Thyroid gland (tissue), 4 donors: ENCODE data around the gene TUBA1C. TPM values are rescaled to one million over a fixed set of nuclear protein-coding genes. Genes with fewer than 3 reads are reported as not detected.
A peak's percentile ranks its signal among the peaks of the same experiment; 100 is the strongest.
"Not testable (repeated sequence)": the region's sequence is repeated elsewhere in the genome, so short reads cannot be mapped to it uniquely, and the experiment has no call there.

ENCODE experiments used
- DNase-seq, 2 donors: peaks; one replicate each; pipeline ENCODE4 v3.0.0-alpha.2; 2019
- H3K27ac ChIP-seq, 3 donors: fragments of 200-600 bp; sonication (generic); 1 replicate in 2 of 3; 2 replicates in 1 of 3; pipeline ENCODE4 v1.5.1; 2016 to 2019; ENCODE audit warnings: mild to moderate bottlenecking in 1 of 3, moderate library complexity in 1 of 3
- H3K27me3 ChIP-seq: fragments of 200-600 bp; sonication (generic); one replicate; pipeline ENCODE4 v1.5.1; 2019
- H3K36me3 ChIP-seq, 2 donors: fragments of 200-600 bp; sonication (generic); one replicate each; pipeline ENCODE4 v1.5.1; 2016 to 2019
- H3K4me1 ChIP-seq, 2 donors: fragments of 200-600 bp; sonication (generic); one replicate each; pipeline ENCODE4 v1.5.1; 2017 to 2019
- H3K4me3 ChIP-seq, 3 donors: fragments of 200-600 bp; sonication (generic); replicated peaks in 1 of 3; 1 replicate in 2 of 3; 2 replicates in 1 of 3; pipeline ENCODE4 v1.5.1; 2016; ENCODE audit warnings: mild to moderate bottlenecking in 1 of 3
- H3K9me3 ChIP-seq: fragments of 200-600 bp; sonication (generic); one replicate; pipeline ENCODE4 v1.5.1; 2017
- CTCF ChIP-seq, 6 experiments: fragments of 200-600 bp in 3 of 6; fragments of 450-650 bp in 3 of 6; sonication (generic) in 3 of 6; IDR thresholded peaks; one replicate each; pipeline ENCODE4 v1.5.1; 2016 to 2019; ENCODE audit warnings: antibody characterized with exemption in 6 of 6, mild to moderate bottlenecking in 2 of 6, inconsistent platforms in 1 of 6, moderate library complexity in 1 of 6
- POLR2A ChIP-seq, 2 donors: fragments of 450-650 bp; IDR thresholded peaks; one replicate each; pipeline ENCODE4 v1.6.1; 2017; ENCODE audit warnings: antibody characterized with exemption in 2 of 2, mild to moderate bottlenecking in 2 of 2, moderate library complexity in 1 of 2
- WGBS, 2 donors: methylation state at CpG; one replicate each; pipeline ENCODE4 v1.1.5; 2017; 5-methylcytosine and 5-hydroxymethylcytosine counted together
- intact Hi-C: fragments of 100-400 bp; cut with DNase I; formaldehyde crosslinking; loops from one replicate; pipeline ENCODE4 v1.15.1; 2023
- total RNA-seq, 4 donors: library from RNA; depleted of rRNA; stranded (reverse); fragments of >200 nt; gene quantifications; one replicate each; pipeline ENCODE4 v1.2.3, GENCODE V29; 2016

Gene TUBA1C
- total RNA-seq, 4 donors from 2014 or later = 80.6 to 385 (median 212) TPM

DNA sequence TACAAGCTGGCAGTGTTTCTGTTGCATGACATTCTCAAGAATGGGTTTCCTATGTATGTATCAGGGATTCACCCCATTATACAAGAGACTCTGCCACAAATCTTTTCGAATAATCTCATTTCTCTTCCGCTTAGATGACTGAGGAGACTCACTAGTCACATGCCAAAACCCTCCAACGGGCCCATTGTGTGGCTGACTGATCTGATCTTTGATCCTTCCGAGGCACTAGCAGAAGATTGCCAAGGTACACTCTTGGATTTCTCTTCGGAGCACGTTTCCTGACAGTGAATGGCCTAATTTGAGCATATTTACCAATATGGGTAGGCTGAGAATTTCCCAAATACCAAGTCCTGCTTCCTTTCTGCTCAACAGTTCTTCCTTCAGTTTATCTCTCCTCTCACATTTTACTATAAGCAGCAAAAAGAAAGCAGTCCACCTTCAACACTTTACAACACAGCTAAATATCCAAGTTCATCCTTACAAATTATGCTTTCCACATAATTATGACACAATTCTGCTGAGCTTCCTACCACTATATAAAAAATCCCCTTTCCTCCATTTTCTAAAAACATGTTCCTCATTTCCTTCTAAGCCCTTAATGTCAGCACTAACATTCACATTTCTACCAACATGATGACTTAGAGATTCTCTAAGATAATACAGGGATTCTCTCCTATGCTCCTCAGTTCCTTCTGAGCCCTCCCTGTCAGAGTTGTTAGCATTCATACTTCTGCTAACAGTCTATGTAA lies 41.1 kb downstream of the TUBA1C start:
- Histone ChIP-seq H3K36me3 (no peaks in the 10 kb centered on the region), H3K9me3 (no peaks in the 10 kb centered on the region), H3K4me1 (no peaks in the 10 kb centered on the region), H3K27ac (no peak overlapping the region), H3K27me3 (no peaks in the 10 kb centered on the region), H3K4me3 (no peak overlapping the region)
- WGBS, 2 donors = 78 to 80% methylated on average over 6 of the region's 6 CpGs
- intact Hi-C loops = no loop called here
- no peak for TF ChIP-seq CTCF (IDR thresholded peaks at IDR 0.05)
- no peak for TF ChIP-seq POLR2A (IDR thresholded peaks at IDR 0.05)
- no peak for DNase-seq

DNA sequence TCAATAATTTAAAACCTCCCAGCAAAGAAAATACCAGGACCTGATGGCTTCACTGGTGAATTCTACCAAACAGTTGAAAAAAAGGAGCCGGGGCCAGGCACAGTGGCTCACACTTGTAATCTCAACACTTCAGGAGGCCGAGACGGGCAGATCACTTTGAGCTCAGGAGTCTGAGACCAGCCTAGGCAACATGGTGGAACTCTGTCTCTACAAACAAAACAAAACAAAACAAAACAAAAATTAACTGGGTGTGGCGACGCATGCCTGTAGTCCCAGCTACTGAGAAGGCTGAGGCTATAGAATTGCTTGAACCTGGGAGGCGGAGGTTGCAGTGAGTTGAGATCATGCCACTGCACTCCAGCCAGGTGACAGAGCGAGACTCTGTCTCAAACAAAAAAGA lies 44.5 kb downstream of the TUBA1C start:
- no peak overlapping the region for H3K27ac ChIP-seq
- TF ChIP-seq POLR2A (IDR thresholded peaks at IDR 0.05) = no peak
- no peak overlapping the region for H3K4me3 ChIP-seq
- no peaks in the 10 kb centered on the region for H3K36me3 ChIP-seq
- intact Hi-C loops = no loop called here
- 65% methylated on average over 7 of the region's 7 CpGs for WGBS, 2 donors
- DNase-seq = peak in 1 of 2 donors; percentile 20
- no peaks in the 10 kb centered on the region for H3K4me1 ChIP-seq
- no peaks in the 10 kb centered on the region for H3K9me3 ChIP-seq
- no peaks in the 10 kb centered on the region for H3K27me3 ChIP-seq

DNA sequence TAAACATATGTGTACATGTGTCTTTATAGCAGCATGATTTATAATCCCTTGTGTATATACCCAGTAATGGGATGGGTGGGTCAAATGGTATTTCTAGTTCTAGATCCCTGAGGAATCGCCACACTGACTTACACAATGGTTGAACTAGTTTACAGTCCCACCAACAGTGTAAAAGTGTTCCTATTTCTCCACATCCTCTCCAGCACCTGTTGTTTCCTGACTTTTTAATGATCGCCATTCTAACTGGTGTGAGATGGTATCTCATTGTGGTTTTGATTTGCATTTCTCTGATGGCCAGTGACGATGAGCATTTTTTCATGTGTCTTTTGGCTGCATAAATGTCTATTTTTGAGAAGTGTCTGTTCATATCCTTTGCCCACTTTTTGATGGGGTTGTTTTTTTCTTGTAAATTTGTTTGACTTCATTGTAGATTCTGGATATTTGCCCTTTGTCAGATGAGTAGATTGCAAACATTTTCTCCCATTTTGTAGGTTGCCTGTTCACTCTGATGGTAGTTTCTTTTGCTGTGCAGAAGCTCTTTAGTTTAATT lies 45.6 kb downstream of the TUBA1C start:
- H3K4me3 ChIP-seq, H3K9me3 ChIP-seq, H3K36me3 ChIP-seq, H3K27me3 ChIP-seq, intact Hi-C loops, DNase-seq, H3K27ac ChIP-seq, H3K4me1 ChIP-seq: not testable (repeated sequence)
- 71 to 77% methylated on average over 2 to 3 of the region's 3 CpGs for WGBS, 2 donors

DNA sequence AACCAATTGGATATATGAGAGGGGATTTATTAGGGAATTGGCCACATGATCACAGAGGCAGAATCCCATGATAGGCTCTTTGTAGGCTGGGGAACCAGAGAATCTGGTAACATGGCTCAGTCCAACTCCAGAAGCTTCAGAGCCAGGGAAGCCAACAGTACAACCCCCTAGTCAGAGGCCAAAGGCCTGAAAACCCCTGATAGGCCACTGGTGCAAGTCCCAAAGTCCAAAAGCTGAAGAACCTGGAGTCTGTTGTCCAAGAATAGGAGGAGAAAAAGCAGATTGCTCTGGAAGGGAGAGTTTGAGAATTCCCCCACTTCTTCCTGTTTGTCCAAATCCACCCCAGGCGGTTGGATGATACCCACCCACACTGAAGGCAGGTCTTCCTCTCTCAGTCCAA lies 49.9 kb downstream of the TUBA1C start:
- Histone ChIP-seq H3K27ac (no peak overlapping the region), H3K4me1 (no peaks in the 10 kb centered on the region), H3K36me3 (no peaks in the 10 kb centered on the region), H3K4me3 (no peak overlapping the region), H3K9me3 (no peaks in the 10 kb centered on the region), H3K27me3 (no peaks in the 10 kb centered on the region)
- intact Hi-C loops = no loop called here
- TF ChIP-seq POLR2A (IDR thresholded peaks at IDR 0.05) = no peak
- TF ChIP-seq CTCF (IDR thresholded peaks at IDR 0.05) = no peak
- no peak for DNase-seq
- WGBS, 2 donors = 85 to 100% methylated on average over 1 of the region's 1 CpG

- DNase-seq, H3K27me3 ChIP-seq, H3K27ac ChIP-seq, H3K36me3 ChIP-seq, H3K4me1 ChIP-seq, H3K4me3 ChIP-seq, intact Hi-C loops, H3K9me3 ChIP-seq: not testable (repeated sequence)
- WGBS, 2 donors = 95 to 96% methylated on average over 10 of the region's 10 CpGs
Observed at GRCh38 chr12:49317118-49317517, 52.2 kb downstream of the TUBA1C start.

DNA sequence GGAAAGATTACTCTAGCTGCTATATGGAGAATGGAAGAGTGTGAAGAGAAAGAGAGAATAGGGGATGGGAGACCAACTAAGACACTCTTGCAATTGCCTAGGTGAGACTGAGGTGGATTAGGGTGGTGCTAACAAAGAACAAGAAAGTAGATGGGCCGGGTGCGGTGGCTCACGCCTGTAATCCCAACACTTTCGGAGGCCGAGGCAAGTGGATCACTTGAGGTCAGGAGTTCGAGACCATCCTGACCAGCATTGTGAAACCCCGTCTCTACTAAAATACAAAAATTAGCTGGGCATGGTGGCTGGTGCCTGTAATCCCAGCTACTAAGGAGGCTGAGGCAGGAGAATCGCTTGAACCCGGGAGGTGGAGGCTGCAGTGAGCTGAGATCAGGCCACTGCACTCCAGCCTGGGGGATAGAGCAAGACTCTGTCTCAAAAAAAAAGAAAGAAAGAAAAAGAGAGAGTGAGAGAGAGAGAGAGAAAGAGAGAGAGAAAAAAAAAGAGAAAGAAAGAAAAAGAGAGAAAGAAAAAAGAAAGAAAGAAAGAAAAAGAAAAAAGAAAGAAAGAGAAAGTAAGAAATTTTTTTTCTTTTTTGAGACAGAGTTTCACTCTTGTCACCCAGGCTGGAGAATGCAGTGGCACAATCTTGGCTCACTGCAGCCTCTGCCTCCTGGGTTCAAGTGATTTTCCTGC lies 55.7 kb downstream of the TUBA1C start:
- H3K9me3 ChIP-seq, H3K4me1 ChIP-seq, H3K4me3 ChIP-seq, H3K27me3 ChIP-seq, intact Hi-C loops, H3K36me3 ChIP-seq, DNase-seq, H3K27ac ChIP-seq: not testable (repeated sequence)
- 92 to 95% methylated on average over 9 of the region's 9 CpGs for WGBS, 2 donors

- Histone ChIP-seq H3K36me3 (no peaks in the 10 kb centered on the region), H3K27ac (peak overlapping the region in 2 of 3 donors; percentile 41 to 47), H3K4me1 (peaks cover 0 to 10% of the 10 kb centered on the region in 2 donors), H3K27me3 (no peaks in the 10 kb centered on the region), H3K9me3 (no peaks in the 10 kb centered on the region), H3K4me3 (peak overlapping the region in 2 of 3 donors; percentile 55 to 69)
- no peak for DNase-seq
- 49 to 50% methylated on average over 12 of the region's 12 CpGs for WGBS, 2 donors
- intact Hi-C loops = no loop called here
- TF ChIP-seq POLR2A (IDR thresholded peaks at IDR 0.05) (no peak), CTCF (IDR thresholded peaks at IDR 0.05) (no peak)
Observed at GRCh38 chr12:49322367-49322707, 57.5 kb downstream of the TUBA1C start.
